HEK293T (cell line): ENCODE data around the gene TUBB4B.

ENCODE experiments used
- ARNT ChIP-seq: fragments of 450-650 bp; IDR thresholded peaks from 2 replicates; pipeline ENCODE4 v1.6.1; 2017; ENCODE audit warnings: mild to moderate bottlenecking
- BHLHE40 ChIP-seq: fragments of 450-650 bp; IDR thresholded peaks from 2 replicates; pipeline ENCODE4 v1.6.1; 2016; ENCODE audit warnings: mild to moderate bottlenecking, moderate library complexity, borderline replicate concordance
- CTBP1 ChIP-seq: fragments of 450-650 bp; IDR thresholded peaks from 2 replicates; pipeline ENCODE4 v1.6.1; 2016; ENCODE audit warnings: borderline replicate concordance
- ELF4 ChIP-seq: fragments of 450-650 bp; IDR thresholded peaks from 2 replicates; pipeline ENCODE4 v1.6.1; 2017; ENCODE audit warnings: antibody characterized with exemption
- FOXA1 ChIP-seq: fragments of 450-650 bp; IDR thresholded peaks from 2 replicates; pipeline ENCODE4 v1.6.1; 2016; ENCODE audit warnings: mild to moderate bottlenecking
- FOXM1 ChIP-seq: fragments of 450-650 bp; IDR thresholded peaks from 2 replicates; pipeline ENCODE4 v1.6.1; 2017; ENCODE audit warnings: mild to moderate bottlenecking, borderline replicate concordance
- HDGF ChIP-seq: fragments of 450-650 bp; IDR thresholded peaks from 2 replicates; pipeline ENCODE4 v1.6.1; 2017; ENCODE audit warnings: antibody characterized with exemption, borderline replicate concordance
- L3MBTL2 ChIP-seq: fragments of 450-650 bp; conservative IDR thresholded peaks from 2 replicates; pipeline ENCODE4 v1.6.1; 2016; ENCODE audit warnings: mild to moderate bottlenecking
- LEF1 ChIP-seq: fragments of 450-650 bp; IDR thresholded peaks from 2 replicates; pipeline ENCODE4 v1.6.1; 2017; ENCODE audit warnings: mild to moderate bottlenecking, borderline replicate concordance
- SP1 ChIP-seq: fragments of 450-650 bp; IDR thresholded peaks from 2 replicates; pipeline ENCODE4 v1.6.1; 2017
- SUZ12 ChIP-seq: fragments of 450-650 bp; IDR thresholded peaks from 2 replicates; pipeline ENCODE4 v1.6.1; 2016; ENCODE audit warnings: mild to moderate bottlenecking
- TARDBP ChIP-seq: fragments of 450-650 bp; IDR thresholded peaks from 2 replicates; pipeline ENCODE4 v1.6.1; 2016
- ZNF384 ChIP-seq: fragments of 450-650 bp; IDR thresholded peaks from 2 replicates; pipeline ENCODE4 v1.6.1; 2016

DNA sequence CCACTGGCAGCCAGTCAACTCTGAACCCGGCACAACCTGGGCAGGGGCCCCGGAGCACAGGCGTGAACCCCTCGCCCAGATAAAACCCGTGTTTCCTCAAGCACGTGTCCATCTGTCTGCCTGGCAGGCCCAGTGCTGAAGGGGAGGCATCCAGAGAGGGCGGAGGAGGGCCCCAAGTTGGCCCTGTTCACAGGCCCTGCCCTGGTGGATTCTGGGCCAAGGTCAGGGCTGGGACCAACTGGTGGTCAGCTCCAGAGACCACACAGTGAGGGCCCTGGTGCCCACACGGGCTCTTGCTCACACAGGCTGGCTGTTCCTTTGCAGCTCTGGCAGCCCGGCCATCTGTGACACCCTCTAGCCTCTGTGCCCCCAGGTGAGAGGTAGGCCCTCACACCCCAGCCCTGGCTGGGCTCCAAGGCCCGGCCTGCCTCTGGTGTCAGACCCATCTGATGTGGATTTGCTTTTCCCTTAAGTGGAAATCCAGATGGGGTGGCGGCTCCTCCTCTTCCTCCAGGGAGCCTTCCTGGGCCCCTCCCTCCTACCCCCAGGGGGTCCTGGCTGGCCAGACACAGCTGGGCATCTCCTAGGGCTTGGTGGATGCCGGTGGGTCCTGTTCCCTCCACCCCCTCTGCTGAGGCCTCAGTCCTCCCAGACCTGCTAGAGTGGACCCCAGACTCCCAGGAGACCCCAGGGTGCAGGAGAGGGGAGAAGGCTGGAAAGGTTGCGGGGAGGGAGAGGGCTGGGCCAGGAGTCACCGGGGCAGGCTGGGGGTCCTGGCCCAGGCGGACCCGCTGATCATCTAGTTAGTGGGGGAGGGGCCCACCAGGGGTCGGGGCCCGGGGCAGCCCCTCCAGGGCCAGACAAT is 9.5 kb downstream of the TUBB4B start:
- TF ChIP-seq CTBP1, result no peak
- TF ChIP-seq ZNF384, result no peak
- no peak for TF ChIP-seq ARNT
- no peak for TF ChIP-seq SP1
- TF ChIP-seq FOXM1, result no peak
- TF ChIP-seq ELF4, result no peak
- no peak for TF ChIP-seq SUZ12
- TF ChIP-seq BHLHE40, result no peak
- no peak for TF ChIP-seq HDGF
- TF ChIP-seq L3MBTL2, result no peak
- no peak for TF ChIP-seq TARDBP
- TF ChIP-seq LEF1, result no peak
- no peak for TF ChIP-seq FOXA1
